Upper lobe of left lung (tissue), 6 donors: ENCODE measurements around the gene ANO2. TPM values are rescaled to one million over a fixed set of nuclear protein-coding genes. Genes with fewer than 3 reads are reported as not detected.

ENCODE experiments used
- ATAC-seq, 2 donors: fragments of 200-7000 bp; cut with Tn5 transposase; one replicate each; pipeline ENCODE4 v1.9.1; 2022; ENCODE audit warnings: mild to moderate bottlenecking in 2 of 2, moderate library complexity in 2 of 2; ENCODE audit not compliant: low FRiP score in 2 of 2
- DNase-seq, 2 donors: peaks; one replicate each; pipeline ENCODE4 v3.0.0-alpha.2; 2019 to 2020
- H3K27ac ChIP-seq, 4 donors: fragments of 200-600 bp; sonication (generic); one replicate each; pipeline ENCODE4 v1.5.1; 2016 to 2019
- H3K27me3 ChIP-seq, 4 donors: fragments of 200-600 bp; sonication (generic); one replicate each; pipeline ENCODE4 v1.5.1; 2017 to 2019
- H3K36me3 ChIP-seq, 4 donors: fragments of 200-600 bp; sonication (generic); one replicate each; pipeline ENCODE4 v1.5.1; 2016 to 2019
- H3K4me1 ChIP-seq, 4 donors: fragments of 200-600 bp; sonication (generic); one replicate each; pipeline ENCODE4 v1.5.1; 2018 to 2019
- H3K4me3 ChIP-seq, 4 donors: fragments of 200-600 bp; sonication (generic); one replicate each; pipeline ENCODE4 v1.5.1; 2017 to 2019; ENCODE audit warnings: mild to moderate bottlenecking in 2 of 4, moderate library complexity in 1 of 4
- H3K9me3 ChIP-seq, 4 donors: fragments of 200-600 bp; sonication (generic); one replicate each; pipeline ENCODE4 v1.5.1; 2018 to 2019
- EP300 ChIP-seq, 4 donors: sonication (generic); formaldehyde crosslinking; IDR thresholded peaks; one replicate each; pipeline ENCODE4 v1.5.1; 2017; ENCODE audit warnings: antibody characterized with exemption in 4 of 4, control low read depth in 2 of 4
- POLR2A ChIP-seq, 4 donors: fragments of 450-650 bp; IDR thresholded peaks; one replicate each; pipeline ENCODE4 v1.5.1; 2016 to 2017; ENCODE audit warnings: antibody characterized with exemption in 4 of 4, mild to moderate bottlenecking in 2 of 4
- POLR2AphosphoS5 ChIP-seq, 2 donors: sonication (generic); formaldehyde crosslinking; IDR thresholded peaks; one replicate each; pipeline ENCODE4 v1.5.1; 2017; ENCODE audit warnings: antibody characterized with exemption in 2 of 2
- WGBS, 2 donors: methylation state at CpG; one replicate each; pipeline ENCODE4 v1.1.5; 2017 to 2018; 5-methylcytosine and 5-hydroxymethylcytosine counted together
- total RNA-seq, 6 donors: library from RNA; depleted of rRNA in 4 of 6; stranded (reverse); fragments of >200 nt in 4 of 6; gene quantifications; one replicate each; pipeline versions ENCODE4 v1.1.0 to v1.2.1, GENCODE V29; 2016 to 2021
- TF ChIP-seq, protein P1 (sequence below), 6 experiments: fragments of 450-650 bp in 4 of 6; fragments of 200-600 bp in 2 of 6; sonication (generic) in 2 of 6; IDR thresholded peaks; one replicate each; pipeline ENCODE4 v1.5.1; 2016 to 2019; ENCODE audit warnings: antibody characterized with exemption in 6 of 6
- donor health status: DM: no; HTN: no; CAD: no; lungs with moderate emphysema.
- donor health status: DM: no; HTN: yes; CAD: no; lungs with severe emphysema.

Gene ANO2
- total RNA-seq, 6 donors from 2014 or later: 4.4 to 78.6 (median 17.5) TPM

DNA sequence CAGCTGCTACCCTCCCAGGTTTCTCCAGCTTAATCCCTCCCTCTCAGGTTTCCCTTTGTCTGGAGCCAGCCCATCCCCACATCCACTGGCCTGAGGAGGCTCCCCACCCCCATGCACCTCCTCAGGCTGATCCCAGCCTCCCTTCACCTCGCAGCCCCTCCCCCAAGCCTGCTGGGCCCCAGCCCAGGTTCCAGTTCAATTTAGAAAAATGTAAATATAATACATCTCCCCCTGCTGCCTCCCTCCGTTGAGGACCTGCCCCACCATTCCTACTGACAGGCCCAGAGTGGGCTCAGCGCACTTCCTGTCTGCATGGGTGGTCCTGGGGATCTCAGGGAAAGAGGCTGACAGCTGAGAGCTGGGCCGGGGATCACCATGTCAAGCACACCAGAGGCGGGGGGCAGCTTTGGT is 357.3 kb downstream of the ANO2 start:
- H3K4me3 ChIP-seq: no peak overlapping the region
- no peaks in the 10 kb centered on the region for H3K36me3 ChIP-seq
- ATAC-seq: no peak
- no peak overlapping the region for H3K27ac ChIP-seq
- H3K9me3 ChIP-seq: no peaks in the 10 kb centered on the region
- TF ChIP-seq, protein P1, sequence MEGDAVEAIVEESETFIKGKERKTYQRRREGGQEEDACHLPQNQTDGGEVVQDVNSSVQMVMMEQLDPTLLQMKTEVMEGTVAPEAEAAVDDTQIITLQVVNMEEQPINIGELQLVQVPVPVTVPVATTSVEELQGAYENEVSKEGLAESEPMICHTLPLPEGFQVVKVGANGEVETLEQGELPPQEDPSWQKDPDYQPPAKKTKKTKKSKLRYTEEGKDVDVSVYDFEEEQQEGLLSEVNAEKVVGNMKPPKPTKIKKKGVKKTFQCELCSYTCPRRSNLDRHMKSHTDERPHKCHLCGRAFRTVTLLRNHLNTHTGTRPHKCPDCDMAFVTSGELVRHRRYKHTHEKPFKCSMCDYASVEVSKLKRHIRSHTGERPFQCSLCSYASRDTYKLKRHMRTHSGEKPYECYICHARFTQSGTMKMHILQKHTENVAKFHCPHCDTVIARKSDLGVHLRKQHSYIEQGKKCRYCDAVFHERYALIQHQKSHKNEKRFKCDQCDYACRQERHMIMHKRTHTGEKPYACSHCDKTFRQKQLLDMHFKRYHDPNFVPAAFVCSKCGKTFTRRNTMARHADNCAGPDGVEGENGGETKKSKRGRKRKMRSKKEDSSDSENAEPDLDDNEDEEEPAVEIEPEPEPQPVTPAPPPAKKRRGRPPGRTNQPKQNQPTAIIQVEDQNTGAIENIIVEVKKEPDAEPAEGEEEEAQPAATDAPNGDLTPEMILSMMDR (IDR thresholded peaks at IDR 0.05): no peak
- TF ChIP-seq POLR2A (IDR thresholded peaks at IDR 0.05): no peak
- peaks cover 0 to 8% (median 1%) of the 10 kb centered on the region in 4 donors for H3K4me1 ChIP-seq
- no peaks in the 10 kb centered on the region for H3K27me3 ChIP-seq
- no peak for DNase-seq
- WGBS, 2 donors: 76 to 77% methylated on average over 5 of the region's 5 CpGs

DNA sequence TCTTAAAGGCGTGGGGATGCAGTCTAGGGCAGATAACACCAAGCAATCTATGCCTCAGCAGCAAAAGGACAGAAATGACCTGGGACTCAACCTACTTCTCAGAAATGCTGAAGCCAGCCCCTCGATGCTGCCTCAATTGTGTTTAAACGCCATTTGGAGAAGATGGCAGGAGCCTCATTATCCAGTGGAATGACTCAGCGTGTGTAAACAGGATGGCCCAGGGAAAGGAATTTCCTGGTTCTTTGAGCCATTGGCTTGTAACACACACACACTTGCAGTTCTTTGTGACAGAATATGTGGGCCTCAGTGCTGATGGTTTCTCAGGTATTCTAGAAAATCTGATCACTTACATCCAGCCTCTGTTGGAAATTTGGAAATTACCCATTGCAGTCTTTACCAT is 358.9 kb downstream of the ANO2 start:
- peaks cover 2 to 8% (median 4%) of the 10 kb centered on the region in 4 donors for H3K4me1 ChIP-seq
- no peak for TF ChIP-seq POLR2A (IDR thresholded peaks at IDR 0.05)
- TF ChIP-seq POLR2AphosphoS5 (IDR thresholded peaks at IDR 0.05): no peak
- TF ChIP-seq EP300 (IDR thresholded peaks at IDR 0.05): no peak
- TF ChIP-seq, protein P1 (IDR thresholded peaks at IDR 0.05): no peak
- H3K9me3 ChIP-seq: no peaks in the 10 kb centered on the region
- H3K36me3 ChIP-seq: no peaks in the 10 kb centered on the region
- H3K27me3 ChIP-seq: no peaks in the 10 kb centered on the region
- no peak overlapping the region for H3K27ac ChIP-seq
- no peak for DNase-seq
- 66% methylated on average over 4 of the region's 4 CpGs for WGBS, 2 donors
- H3K4me3 ChIP-seq: no peak overlapping the region
- ATAC-seq: no peak

GRCh38 chr12:5585178-5585577 is 359.9 kb downstream of the ANO2 start:
- Histone ChIP-seq H3K36me3 (no peaks in the 10 kb centered on the region), H3K9me3 (no peaks in the 10 kb centered on the region), H3K4me3 (no peak overlapping the region), H3K27ac (no peak overlapping the region), H3K4me1 (peaks cover 2 to 16% (median 6%) of the 10 kb centered on the region in 4 donors), H3K27me3 (no peaks in the 10 kb centered on the region)
- DNase-seq (no peak), ATAC-seq (no peak)
- WGBS, 2 donors: 65 to 68% methylated on average over 4 of the region's 4 CpGs
- no peak for TF ChIP-seq POLR2AphosphoS5 (IDR thresholded peaks at IDR 0.05)
- TF ChIP-seq EP300 (IDR thresholded peaks at IDR 0.05): no peak

DNA sequence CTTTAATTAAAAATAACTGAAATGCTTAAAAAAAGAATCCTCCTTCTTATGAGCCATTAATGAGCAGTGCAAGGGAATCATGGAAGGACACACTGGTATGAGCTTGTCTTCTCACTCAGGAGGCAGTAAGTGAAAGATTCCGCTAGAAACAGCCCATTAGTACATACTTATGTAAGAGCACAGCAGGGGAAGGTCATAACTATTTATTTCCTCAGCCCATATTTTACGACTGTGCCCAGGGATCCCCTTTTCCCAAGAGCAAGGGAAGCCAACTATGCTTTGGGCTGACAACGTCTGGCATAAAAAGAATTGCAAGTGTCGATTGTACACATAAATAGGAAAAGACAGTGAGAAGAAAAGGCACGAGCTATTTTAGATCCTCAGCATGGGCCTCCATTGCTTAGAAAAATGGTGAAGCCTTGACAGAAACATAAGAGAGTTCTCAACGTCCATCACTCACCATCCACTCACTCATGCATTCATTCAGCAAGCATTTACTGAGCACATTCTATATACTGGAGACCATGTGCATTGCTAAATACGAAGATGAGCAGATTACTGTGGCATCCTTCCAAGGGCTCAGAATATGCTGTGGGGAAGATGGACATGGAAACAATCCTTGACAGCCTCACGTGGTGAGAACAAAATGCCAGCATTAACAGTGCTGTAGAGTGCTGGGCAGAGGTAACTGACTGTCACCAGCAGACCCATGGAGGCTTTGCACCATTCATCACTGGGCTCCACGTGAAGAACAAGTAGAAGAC is 360.5 kb downstream of the ANO2 start:
- H3K4me1 ChIP-seq: peaks cover 2 to 16% (median 6%) of the 10 kb centered on the region in 4 donors
- H3K36me3 ChIP-seq: no peaks in the 10 kb centered on the region

DNA sequence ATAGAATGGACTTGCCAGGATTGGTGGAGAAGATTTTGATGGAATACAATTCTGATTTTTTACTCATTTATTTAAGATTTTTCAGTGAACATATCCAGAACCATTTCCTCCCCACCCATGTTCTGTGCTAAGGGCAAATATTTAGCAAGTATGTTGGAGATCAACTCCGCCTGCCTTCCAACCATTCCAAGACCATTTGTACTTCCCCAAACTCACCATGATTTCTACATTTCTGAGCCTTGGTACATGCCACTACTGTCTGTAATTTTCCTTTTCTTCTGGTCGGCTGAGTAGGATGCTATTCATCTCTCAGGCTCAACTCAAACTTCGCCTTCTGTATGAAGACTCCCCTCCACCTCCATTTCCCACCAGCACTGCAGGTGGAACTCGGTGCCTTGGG is 362.5 kb downstream of the ANO2 start:
- no peak for DNase-seq
- Histone ChIP-seq H3K36me3 (no peaks in the 10 kb centered on the region), H3K9me3 (no peaks in the 10 kb centered on the region), H3K27ac (no peak overlapping the region), H3K4me3 (no peak overlapping the region), H3K4me1 (peaks cover 2 to 16% (median 7%) of the 10 kb centered on the region in 4 donors), H3K27me3 (no peaks in the 10 kb centered on the region)
- TF ChIP-seq, protein P1 (IDR thresholded peaks at IDR 0.05): no peak
- TF ChIP-seq EP300 (IDR thresholded peaks at IDR 0.05) (no peak), POLR2AphosphoS5 (IDR thresholded peaks at IDR 0.05) (no peak), POLR2A (IDR thresholded peaks at IDR 0.05) (no peak)
- WGBS, 2 donors: 85 to 90% methylated on average over 4 of the region's 4 CpGs
- ATAC-seq: no peak

More for the DNA sequence above, 360.5 kb downstream of the ANO2 start:
- Histone ChIP-seq H3K9me3 (no peaks in the 10 kb centered on the region), H3K27ac (no peak overlapping the region), H3K27me3 (no peaks in the 10 kb centered on the region), H3K4me3 (no peak overlapping the region)
- 70 to 74% methylated on average over 9 of the region's 9 CpGs for WGBS, 2 donors
- DNase-seq (no peak), ATAC-seq (no peak)
- TF ChIP-seq POLR2AphosphoS5 (IDR thresholded peaks at IDR 0.05): no peak
- TF ChIP-seq, protein P1 (IDR thresholded peaks at IDR 0.05): no peak
- TF ChIP-seq EP300 (IDR thresholded peaks at IDR 0.05): no peak
